ENCODE measurements around the gene C19orf81.
"Not testable (repeated sequence)": the region's sequence is repeated elsewhere in the genome, so short reads cannot be mapped to it uniquely, and the experiment has no call there.

C19orf81 gene

GRCh38 chr19:50649433-50650391, at the start of gene C19orf81:
Gene C19orf81, plus strand, starts transcription at chr19:50649445. Its CDS starts 0 bp downstream, at chr19:50649445.
- no peak for DNase-seq (ENCODE audit: low read depth, low spot score)

GRCh38 chr19:50601407-50602088, 47.7 kb upstream of the C19orf81 start:
- DNase-seq (ENCODE audit: low read depth, low spot score), result no peak

- DNase-seq (ENCODE audit: low read depth, low spot score), result no peak
Observed at GRCh38 chr19:50602089-50602422, 47.2 kb upstream of the C19orf81 start.

- DNase-seq (ENCODE audit: low read depth, low spot score), result no peak
Observed at GRCh38 chr19:50602496-50602895, 46.7 kb upstream of the C19orf81 start.

GRCh38 chr19:50602935-50603334, 46.3 kb upstream of the C19orf81 start:
- DNase-seq (ENCODE audit: low read depth, low spot score), result no peak

- DNase-seq (ENCODE audit: low read depth, low spot score), result not testable (repeated sequence)
Observed at GRCh38 chr19:50604264-50605073, 44.8 kb upstream of the C19orf81 start.

GRCh38 chr19:50606059-50606836, 43.0 kb upstream of the C19orf81 start:
- not testable (repeated sequence) for DNase-seq (ENCODE audit: low read depth, low spot score)

GRCh38 chr19:50607388-50607787, 41.9 kb upstream of the C19orf81 start:
- DNase-seq (ENCODE audit: low read depth, low spot score), result no peak

- DNase-seq (ENCODE audit: low read depth, low spot score), result peak; percentile 65
Observed at GRCh38 chr19:50607874-50608785, 41.1 kb upstream of the C19orf81 start.

GRCh38 chr19:50612504-50613404, 36.5 kb upstream of the C19orf81 start:
- not testable (repeated sequence) for DNase-seq (ENCODE audit: low read depth, low spot score)

GRCh38 chr19:50618379-50618778, 30.9 kb upstream of the C19orf81 start:
- DNase-seq (ENCODE audit: low read depth, low spot score), result not testable (repeated sequence)

- not testable (repeated sequence) for DNase-seq (ENCODE audit: low read depth, low spot score)
Observed at GRCh38 chr19:50619184-50619583, 30.1 kb upstream of the C19orf81 start.

GRCh38 chr19:50620394-50620906, 28.8 kb upstream of the C19orf81 start:
- not testable (repeated sequence) for DNase-seq (ENCODE audit: low read depth, low spot score)

- no peak for DNase-seq (ENCODE audit: low read depth, low spot score)
Observed at GRCh38 chr19:50624949-50625600, 24.2 kb upstream of the C19orf81 start.

- no peak for DNase-seq (ENCODE audit: low read depth, low spot score)
Observed at GRCh38 chr19:50626011-50626410, 23.2 kb upstream of the C19orf81 start.

GRCh38 chr19:50626795-50627194, 22.4 kb upstream of the C19orf81 start:
- no peak for DNase-seq (ENCODE audit: low read depth, low spot score)

GRCh38 chr19:50628146-50628545, 21.1 kb upstream of the C19orf81 start:
- DNase-seq (ENCODE audit: low read depth, low spot score), result no peak

- no peak for DNase-seq (ENCODE audit: low read depth, low spot score)
Observed at GRCh38 chr19:50628551-50628950, 20.7 kb upstream of the C19orf81 start.
